Hypothalamus (tissue), 51 donors: Measurements from ENCODE around the gene CEP83.
A peak's percentile ranks its signal among the peaks of the same experiment; 100 is the strongest.
"Not testable (repeated sequence)": the region's sequence is repeated elsewhere in the genome, so short reads cannot be mapped to it uniquely, and the experiment has no call there.

Experiments
- DNase-seq, 51 donors: peaks; one replicate each; lab custom pipeline; 2025; lab: John Stamatoyannopoulos, UW

The CEP83 gene

DNA sequence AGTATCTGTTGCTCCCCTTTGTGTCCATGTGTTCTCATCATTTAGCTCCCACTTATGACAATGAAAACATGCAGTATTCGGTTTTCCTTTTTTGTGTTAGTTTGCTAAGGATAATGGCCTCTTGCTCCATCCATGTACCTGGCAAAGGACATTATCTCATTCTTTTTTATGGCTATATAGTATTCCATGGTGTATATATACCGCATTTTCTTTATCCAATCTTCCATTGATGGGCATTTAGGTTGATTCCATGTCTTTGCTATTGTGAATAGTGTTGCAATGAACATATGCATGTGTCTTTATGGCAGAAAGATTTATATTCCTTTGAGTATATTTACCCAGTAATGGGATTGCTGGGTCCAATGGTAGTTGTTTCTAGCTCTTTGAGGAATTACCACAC, 143.1 kb downstream of the CEP83 start:
- DNase-seq: not testable (repeated sequence)

GRCh38 chr12:94312378-94312777, 147.3 kb downstream of the CEP83 start:
- DNase-seq: no peak

- DNase-seq: no peak
Measured at GRCh38 chr12:94309373-94309772, 150.3 kb downstream of the CEP83 start.

DNA sequence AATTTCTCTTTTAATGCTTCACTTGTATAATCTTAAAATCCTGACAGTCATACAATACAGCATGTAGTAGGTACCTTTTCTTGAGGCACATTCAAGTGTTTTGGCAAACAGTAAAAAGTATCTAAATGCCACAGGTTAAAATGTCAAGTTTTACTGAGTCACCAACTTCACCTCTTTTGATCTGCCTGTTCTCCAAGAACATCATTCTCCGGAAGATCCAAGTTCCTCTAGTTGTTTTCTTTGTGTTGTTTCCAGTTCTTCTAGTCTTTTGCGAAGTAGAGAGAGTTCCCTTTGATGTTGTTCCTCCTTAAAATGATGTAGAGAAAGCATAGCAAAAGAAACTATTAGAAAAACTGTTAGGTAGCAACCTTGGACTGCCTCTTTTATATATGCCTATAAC, 151.1 kb downstream of the CEP83 start:
- no peak for DNase-seq

DNA sequence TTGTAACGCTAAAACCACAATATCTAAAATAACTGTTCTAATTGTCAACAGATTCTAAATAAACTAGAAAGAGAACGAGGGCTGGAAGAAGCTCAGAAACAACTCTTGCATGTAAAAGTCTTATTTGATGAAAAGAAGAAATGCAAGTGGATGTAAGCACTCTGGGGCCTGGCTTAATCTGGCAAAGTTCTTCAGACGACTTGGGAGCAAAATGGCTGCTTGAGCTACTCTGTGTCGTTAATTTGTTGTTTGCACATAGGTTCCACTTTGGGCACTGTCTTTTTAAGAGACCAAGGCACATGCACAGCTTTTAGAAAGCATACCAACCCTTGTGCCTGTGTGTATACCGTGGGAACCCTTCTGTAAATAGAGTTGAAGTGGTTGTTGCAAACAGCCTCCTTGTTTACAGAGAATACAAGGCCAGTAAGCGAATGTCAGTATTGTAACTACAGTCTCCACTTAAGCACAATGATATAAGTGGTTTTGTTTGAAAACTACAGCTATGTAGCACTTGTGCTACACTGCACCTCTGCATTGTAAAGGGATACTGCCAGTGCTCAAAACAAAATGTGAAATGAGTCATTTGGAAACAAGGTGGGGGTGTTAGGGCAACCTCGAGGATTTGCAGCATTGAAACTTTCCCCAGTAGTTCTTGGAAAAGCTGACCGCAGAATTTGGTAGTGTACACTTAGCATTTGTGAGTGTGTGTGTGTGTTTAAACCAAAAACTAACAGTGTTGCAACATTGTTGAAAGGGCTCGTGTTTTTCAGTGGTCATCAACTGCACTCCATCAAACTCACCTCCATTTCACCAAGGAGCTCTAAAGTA, 154.3 kb downstream of the CEP83 start:
- DNase-seq: no peak

DNA sequence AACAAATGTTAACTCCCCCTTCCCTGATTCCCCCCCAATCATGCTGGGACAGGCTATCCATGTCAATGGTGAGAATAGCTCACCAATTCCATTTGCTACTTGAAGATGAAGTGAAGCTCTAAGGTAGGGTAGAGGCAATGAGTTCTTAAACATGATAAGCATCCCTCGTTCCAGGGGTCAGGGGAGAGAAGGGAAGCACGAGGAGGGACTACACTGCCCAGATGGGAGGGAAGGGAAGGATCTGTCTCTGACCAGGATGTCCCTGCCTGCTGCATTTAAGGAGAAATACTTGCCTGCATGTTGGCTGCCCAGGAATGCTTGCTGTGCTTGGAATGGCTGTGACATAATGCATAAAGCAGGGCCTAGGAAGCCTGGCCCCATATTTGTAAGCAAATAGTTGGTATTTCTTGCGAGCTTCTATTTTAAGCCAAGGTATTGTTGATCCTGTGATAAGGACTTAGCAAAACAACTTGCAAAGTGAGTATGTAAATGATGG, 155.1 kb downstream of the CEP83 start:
- no peak for DNase-seq

GRCh38 chr12:94304012-94304411, 155.7 kb downstream of the CEP83 start:
- DNase-seq: no peak

- no peak for DNase-seq
Measured at GRCh38 chr12:94299846-94300245, 159.8 kb downstream of the CEP83 start.

GRCh38 chr12:94297876-94298505, 161.7 kb downstream of the CEP83 start:
- DNase-seq: no peak

GRCh38 chr12:94297096-94297699, 162.5 kb downstream of the CEP83 start:
- no peak for DNase-seq

DNA sequence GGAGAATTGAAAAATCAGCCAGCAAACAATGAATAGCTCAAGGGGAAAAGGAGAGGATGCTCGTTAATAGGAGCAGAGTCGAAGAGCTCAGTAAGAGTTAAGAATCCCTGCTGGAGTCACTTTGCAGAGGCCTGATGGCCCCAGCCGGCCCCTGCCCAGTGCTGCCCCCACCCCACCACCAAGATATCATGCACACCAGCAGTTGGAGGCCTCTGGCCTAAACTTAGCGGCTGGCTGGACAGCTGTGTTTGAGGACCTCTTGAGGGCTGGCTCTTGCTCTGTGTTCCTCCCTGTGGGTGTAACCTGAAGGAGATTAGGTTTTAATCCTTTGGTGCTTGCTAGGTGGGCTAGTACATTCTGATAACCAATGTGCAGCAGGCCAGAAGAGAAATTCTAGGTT, 169.3 kb downstream of the CEP83 start:
- no peak for DNase-seq

- peak in 1 of 51 donors; percentile 58 for DNase-seq
Measured at GRCh38 chr12:94289461-94290312, 170.0 kb downstream of the CEP83 start.

- no peak for DNase-seq
Measured at GRCh38 chr12:94287245-94287628, 172.4 kb downstream of the CEP83 start.

DNA sequence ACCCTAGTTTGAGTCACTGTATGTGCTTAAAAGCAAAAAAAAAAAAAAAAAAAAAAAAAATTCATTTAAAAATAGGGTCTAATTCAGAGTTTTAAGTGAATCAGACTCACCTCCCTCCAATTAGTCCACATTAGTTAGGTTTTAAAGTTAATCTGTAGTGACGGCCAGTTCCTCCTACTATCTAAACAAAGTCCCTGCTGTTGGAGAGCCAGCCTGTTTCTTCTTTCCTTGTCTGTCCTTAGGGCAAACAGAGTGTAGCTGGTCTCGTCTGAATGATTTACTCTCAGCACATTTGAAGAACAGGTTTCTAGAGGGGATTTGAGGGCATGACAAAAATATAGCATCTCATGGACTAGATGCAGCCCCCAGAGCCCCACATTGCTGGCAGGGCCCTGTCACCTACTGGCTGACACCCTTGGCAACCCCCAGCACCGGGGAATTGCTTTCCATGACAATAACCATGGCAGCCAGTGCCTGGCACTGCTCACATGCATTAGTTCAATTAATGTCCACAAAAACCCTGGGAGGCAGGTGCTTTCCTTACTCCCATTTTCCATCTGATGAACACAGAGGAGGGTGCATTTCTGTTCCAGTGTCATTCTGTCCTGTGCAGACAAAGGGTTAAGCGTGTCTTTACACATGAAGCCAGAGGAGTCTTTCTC, 173.0 kb downstream of the CEP83 start:
- DNase-seq: no peak

DNA sequence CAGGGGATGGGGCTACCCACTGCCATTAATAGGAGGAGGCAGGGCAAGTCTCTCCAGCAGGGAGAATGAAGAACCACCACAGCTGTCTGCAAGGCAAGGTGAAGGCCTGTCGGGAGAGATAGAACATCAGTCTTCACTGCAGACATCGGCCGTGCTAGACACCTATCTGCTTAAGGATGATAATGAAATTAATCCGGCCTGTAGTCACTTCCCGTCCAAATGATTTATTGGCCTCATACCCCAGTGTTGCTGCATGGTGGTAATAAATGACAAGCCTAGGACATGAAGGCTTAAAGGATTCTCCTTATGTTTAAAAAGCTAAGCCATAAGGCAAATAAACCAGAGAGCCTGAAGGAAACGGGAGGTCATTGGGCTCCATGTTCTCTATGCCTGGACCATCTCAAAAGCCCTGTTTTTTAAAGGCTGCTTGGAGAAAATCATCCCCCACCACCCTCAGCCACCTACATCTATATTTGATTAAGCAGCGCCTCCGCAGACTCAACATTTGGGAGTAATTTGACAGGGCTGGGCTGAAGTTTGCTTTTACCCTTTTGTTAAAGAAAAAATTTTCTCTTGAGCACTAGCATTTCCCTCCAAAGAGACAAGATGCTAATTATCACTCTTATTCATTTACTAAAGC, 173.6 kb downstream of the CEP83 start:
- peak in 1 of 51 donors; percentile 12 for DNase-seq

DNA sequence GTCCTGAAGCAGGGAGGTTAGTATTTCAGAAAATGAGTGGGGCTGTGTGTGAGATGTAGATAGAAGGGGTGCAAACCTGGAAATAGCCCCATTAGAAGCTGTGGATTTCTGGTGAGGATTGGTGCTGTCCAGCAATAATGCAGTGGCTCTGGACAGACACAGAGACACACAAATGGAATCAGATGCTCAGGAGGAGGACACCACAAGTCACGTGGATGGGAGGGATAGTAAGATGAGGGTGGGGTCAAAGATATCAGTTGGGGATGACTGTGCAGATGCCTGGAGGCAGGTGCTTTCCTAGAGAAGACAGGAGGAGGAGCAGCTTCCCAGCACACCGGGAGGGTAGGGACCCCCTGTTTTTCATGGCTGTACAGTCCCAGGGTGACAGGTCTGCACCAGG, 174.8 kb downstream of the CEP83 start:
- DNase-seq: no peak

GRCh38 chr12:94284046-94284445, 175.6 kb downstream of the CEP83 start:
- DNase-seq: no peak

DNA sequence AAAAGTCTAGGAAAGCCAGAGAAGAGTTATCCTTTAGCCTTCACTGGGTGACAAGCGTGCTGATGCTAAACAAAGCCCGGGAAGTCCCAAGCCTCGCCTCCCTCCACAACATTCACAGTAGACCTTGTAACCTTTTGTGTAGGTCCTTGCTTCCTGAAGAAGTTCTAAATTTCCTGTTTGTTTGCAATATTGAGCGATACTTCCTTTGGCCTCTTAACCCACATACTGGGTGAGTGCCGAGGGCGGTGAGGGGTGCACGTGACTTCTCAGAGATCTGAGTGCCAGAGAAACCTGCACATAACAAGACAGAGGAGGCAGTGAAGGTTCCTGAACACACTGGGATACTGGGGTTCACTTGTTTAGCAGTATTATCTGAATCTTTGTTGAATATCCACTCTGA, 177.0 kb downstream of the CEP83 start:
- no peak for DNase-seq

GRCh38 chr12:94280063-94280462, 179.6 kb downstream of the CEP83 start:
- DNase-seq: no peak
